Measurements from ENCODE around the gene ENPP3.

DNA sequence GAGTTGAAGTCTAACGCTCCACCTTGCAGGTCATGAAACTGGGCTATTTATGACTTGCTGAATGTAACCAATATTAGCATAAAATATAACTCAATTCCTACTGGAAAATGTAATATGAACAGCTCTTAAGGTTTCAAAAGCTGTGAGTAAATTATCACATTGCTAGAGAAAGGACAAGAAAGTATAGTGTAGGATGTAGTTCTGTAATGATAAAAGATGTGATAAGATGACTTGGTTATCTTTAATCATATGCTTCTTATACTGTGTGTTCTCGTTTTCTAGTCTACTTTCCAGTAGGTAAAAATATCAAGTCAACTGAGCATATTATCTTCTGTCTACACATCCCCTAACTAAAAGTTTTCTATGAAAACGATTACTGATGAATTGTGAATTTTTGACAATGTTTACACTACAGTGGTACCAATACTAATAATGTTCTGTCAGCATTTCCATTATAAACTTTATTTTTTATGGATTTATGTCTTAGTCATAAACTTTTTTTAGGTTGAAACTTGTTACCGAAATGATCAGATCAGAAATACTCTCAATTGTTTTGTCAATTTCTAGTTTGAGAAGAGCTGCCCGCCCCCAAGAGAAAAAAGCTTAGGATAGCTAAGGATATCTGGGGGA lies 23.7 kb upstream of the ENPP3 start:
- TF ChIP-seq, protein P1, sequence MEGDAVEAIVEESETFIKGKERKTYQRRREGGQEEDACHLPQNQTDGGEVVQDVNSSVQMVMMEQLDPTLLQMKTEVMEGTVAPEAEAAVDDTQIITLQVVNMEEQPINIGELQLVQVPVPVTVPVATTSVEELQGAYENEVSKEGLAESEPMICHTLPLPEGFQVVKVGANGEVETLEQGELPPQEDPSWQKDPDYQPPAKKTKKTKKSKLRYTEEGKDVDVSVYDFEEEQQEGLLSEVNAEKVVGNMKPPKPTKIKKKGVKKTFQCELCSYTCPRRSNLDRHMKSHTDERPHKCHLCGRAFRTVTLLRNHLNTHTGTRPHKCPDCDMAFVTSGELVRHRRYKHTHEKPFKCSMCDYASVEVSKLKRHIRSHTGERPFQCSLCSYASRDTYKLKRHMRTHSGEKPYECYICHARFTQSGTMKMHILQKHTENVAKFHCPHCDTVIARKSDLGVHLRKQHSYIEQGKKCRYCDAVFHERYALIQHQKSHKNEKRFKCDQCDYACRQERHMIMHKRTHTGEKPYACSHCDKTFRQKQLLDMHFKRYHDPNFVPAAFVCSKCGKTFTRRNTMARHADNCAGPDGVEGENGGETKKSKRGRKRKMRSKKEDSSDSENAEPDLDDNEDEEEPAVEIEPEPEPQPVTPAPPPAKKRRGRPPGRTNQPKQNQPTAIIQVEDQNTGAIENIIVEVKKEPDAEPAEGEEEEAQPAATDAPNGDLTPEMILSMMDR (IDR thresholded peaks at IDR 0.05; ENCODE audit: poor library complexity), result no peak
- TF ChIP-seq EZH2phosphoT487 (IDR thresholded peaks at IDR 0.05; ENCODE audit: low read depth, severe bottlenecking, unreplicated experiment), result no peak

Data from hepatocyte (in vitro differentiated cells).